ENCODE results near the gene TUT4. TPM values are rescaled to one million over a fixed set of nuclear protein-coding genes. Genes with fewer than 3 reads are reported as not detected.

Gene TUT4
- total RNA-seq, 1 donor from 2014 or later: 52.1 TPM

Other genes starting within 250 kb of the TUT4 start
- gene CC2D1B, start 186.9 kb downstream of the TUT4 start, total RNA-seq: 44.5 TPM
- gene ORC1, start 148.7 kb downstream of the TUT4 start, total RNA-seq: 0.68 TPM
- 34.7 TPM for gene PRPF38A, start 148.5 kb downstream of the TUT4 start, total RNA-seq
- 4.3 TPM for gene GPX7, start 49.3 kb upstream of the TUT4 start, total RNA-seq
- gene SHISAL2A, start 80.1 kb upstream of the TUT4 start, total RNA-seq: 1.6 TPM
- gene COA7, start 145.3 kb upstream of the TUT4 start, total RNA-seq: 14.4 TPM
- gene ZYG11B, start 173.4 kb upstream of the TUT4 start, total RNA-seq: 30.6 TPM

Measured in lower lobe of right lung (tissue), 1 donor.